Epithelial cell of esophagus (primary cell): ENCODE results near the gene ARHGAP33.
"Not testable (repeated sequence)": the region's sequence is repeated elsewhere in the genome, so short reads cannot be mapped to it uniquely, and the experiment has no call there.

Experiments
- DNase-seq: peaks from one replicate; pipeline ENCODE4 v3.0.0; 2010; ENCODE audit warnings: low read depth
- H3K4me3 ChIP-seq: 2 replicates; pipeline ENCODE4 v1.5.1; 2011; ENCODE audit warnings: mild to moderate bottlenecking, low read length, control low read depth
- TF ChIP-seq, protein P1 (sequence below): IDR thresholded peaks from 2 replicates; pipeline ENCODE4 v1.5.1; 2011; ENCODE audit warnings: low read depth, mild to moderate bottlenecking, low read length, control low read depth, inconsistent platforms; ENCODE audit not compliant: insufficient read depth; ENCODE audit errors: missing control alignments

The ARHGAP33 gene

DNA sequence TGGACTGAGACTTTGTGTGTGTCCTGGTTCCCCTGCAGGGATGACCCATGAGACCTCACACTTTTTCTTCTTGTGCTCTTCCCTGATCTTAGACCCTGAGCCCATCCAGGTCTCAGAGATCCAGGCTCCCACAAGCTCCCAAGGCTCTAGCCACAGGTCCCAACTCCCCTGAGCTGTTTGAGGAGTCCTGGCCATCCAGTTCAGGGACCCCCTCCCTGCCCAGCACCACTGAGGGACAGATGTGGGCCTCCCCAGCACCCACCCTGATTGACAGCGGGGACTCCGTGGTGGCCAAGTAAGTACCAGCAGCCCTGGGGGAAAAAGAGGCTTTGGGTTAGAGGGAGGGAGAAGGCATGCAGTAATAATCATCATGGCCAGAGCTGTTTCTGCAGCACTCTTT, 15.7 kb upstream of the ARHGAP33 start:
- TF ChIP-seq, protein P1, sequence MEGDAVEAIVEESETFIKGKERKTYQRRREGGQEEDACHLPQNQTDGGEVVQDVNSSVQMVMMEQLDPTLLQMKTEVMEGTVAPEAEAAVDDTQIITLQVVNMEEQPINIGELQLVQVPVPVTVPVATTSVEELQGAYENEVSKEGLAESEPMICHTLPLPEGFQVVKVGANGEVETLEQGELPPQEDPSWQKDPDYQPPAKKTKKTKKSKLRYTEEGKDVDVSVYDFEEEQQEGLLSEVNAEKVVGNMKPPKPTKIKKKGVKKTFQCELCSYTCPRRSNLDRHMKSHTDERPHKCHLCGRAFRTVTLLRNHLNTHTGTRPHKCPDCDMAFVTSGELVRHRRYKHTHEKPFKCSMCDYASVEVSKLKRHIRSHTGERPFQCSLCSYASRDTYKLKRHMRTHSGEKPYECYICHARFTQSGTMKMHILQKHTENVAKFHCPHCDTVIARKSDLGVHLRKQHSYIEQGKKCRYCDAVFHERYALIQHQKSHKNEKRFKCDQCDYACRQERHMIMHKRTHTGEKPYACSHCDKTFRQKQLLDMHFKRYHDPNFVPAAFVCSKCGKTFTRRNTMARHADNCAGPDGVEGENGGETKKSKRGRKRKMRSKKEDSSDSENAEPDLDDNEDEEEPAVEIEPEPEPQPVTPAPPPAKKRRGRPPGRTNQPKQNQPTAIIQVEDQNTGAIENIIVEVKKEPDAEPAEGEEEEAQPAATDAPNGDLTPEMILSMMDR = no peak
- no peak for DNase-seq
- no peak overlapping the region for H3K4me3 ChIP-seq

DNA sequence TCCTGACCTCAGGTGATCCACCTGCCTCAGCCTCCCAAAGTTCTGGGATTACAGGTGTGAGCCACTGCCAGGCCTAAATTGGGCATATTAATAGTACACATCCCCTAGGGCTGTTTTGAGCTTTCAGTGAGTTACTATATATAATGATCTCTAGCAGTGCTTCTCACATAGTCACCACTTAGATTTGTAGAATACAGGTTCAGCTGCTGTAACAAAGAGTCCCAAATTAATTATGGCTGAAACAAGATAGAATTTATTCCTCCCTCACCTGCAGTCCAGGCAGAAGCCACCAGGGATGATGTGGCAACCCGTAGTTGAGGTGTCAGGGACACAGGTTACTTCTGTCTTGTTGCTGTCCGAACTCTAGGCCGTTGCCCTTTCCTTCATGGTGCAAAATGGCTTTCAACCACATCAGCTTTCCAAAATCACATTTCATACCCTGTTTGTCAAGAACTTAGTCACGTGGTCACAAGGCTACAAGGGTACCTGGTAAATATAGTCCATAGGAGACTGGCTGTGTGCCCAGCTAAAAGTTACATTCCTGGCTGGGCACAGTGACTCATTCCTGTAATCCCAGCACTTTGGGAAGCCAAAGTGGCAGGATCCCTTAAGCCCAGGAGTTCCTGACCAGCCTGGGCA, 14.5 kb upstream of the ARHGAP33 start:
- H3K4me3 ChIP-seq = no peak overlapping the region
- TF ChIP-seq, protein P1 = no peak
- DNase-seq = no peak

DNA sequence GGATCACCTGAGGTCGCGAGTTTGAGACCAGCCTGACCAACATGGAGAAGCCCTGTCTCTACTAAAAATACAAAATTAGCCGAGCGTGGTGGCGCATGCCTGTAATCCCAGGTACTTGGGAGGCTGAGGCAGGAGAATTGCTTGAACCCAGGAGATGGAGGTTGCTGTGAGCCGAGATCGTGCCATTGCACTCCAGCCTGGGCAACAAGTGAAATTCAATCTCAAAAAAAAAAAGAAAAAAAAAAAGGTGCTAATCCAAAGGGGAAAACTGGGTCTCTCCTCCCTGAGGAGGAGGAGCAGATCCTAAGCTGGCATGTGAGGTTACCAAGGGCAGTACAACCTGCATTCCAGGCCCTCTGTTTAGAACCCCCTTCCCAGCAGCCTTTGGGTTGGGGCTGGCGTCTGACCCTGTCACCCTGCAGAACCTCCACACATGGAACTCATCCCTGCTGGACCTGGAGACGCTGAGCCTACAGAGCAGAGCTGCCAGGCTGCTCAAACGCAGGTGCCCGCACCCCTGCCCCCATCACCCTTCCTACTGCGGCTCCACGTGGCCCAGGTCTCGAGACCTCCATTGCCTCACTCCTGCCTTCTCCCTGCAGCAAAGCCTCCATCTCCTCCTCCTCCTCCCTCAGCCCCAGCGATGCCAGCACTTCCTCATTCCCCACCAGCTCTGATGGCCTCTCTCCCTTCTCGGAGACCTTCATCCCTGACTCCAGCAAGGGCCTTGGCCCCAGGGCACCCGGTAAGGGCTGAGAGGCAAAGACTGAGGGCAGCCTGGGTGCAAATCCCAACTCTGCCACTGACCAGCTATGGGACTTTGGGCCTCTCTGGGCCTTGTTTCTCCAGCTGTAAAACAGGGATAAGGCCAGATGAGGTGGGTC, 10.7 kb upstream of the ARHGAP33 start:
- TF ChIP-seq, protein P1 = no peak
- DNase-seq = no peak
- no peak overlapping the region for H3K4me3 ChIP-seq

DNA sequence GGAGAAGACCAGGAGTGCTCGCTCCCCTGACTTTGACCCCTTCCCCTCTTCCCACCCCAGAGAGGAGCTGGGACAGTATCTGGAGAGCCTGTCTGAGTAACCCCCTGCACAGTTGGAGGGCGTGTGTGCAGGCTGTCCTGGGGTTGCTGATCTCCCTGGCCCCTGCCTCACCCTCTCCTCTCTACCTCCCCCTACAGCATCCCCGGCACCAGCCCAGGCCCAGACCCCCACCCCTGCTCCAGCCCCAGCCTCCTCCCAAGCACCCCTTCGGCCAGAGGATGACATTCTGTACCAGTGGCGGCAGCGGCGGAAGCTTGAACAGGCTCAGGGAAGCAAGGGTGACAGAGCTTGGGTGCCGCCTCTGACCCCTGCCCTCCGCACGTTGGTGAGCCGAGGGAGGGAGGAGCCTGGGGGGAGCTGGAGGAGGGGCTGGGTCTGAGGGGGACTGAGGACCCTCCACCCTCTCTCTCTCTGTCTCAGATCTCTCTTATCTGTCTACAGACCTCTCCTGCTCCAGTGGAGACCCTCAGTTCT, 8.7 kb upstream of the ARHGAP33 start:
- DNase-seq = no peak
- TF ChIP-seq, protein P1 = no peak
- no peak overlapping the region for H3K4me3 ChIP-seq

DNA sequence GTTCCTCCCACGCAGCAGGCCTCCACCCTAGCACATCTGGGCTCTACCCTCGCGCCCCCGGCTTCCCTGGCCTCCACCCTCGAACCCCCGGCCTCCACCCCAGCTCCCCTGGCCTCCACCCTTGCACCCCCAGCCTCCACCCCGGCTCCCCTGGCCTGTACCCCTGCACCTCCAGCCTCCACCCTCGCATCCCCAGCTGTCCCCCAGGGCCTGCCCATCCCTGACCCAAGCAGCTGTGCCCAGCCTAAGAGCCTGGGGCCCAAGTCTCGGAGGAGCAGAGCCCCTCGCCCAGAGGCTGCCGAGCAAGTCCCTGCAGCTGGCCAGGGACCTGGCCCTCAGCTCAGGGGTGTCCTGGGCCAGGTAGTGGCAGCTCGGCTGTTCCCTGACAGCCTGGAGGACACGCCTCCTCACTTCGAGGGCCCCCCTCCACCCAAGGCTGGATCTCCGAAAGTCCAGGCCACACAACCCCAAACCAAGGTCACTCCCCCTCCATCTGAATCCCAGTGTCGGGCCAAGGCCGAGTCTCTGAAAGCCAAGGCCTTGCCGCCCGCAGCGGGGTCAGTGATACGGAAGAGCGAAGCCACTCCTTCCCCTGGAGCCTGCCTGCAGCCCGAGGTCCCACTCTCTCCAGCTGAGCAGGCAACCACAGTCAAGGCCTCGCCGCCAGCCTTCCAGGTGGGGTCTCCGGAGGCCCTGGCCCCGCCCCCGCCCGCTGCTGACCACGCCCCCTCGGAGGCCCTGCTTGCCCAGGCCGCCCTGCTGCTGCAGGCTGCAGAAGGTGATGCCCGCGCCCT, 7.9 kb upstream of the ARHGAP33 start:
- DNase-seq = no peak
- TF ChIP-seq, protein P1 = no peak
- H3K4me3 ChIP-seq = no peak overlapping the region

DNA sequence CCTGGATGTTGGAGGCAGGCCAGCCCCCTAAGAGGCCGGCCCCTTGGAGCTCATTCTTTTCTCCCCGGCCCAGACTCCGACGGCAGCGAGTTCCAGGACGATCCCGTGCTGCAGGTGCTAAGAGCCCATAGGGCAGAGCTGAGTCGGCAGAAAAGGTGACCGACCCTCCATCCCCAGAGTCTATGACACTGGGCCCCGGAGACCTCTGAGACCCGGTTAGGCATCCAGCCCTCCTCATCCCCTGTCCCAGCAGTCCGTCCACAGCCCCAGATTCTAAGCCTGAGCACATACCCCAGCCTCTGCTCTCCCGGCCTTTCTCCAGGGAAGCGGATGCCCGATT, 7.3 kb upstream of the ARHGAP33 start:
- no peak overlapping the region for H3K4me3 ChIP-seq
- TF ChIP-seq, protein P1 = no peak
- no peak for DNase-seq

DNA sequence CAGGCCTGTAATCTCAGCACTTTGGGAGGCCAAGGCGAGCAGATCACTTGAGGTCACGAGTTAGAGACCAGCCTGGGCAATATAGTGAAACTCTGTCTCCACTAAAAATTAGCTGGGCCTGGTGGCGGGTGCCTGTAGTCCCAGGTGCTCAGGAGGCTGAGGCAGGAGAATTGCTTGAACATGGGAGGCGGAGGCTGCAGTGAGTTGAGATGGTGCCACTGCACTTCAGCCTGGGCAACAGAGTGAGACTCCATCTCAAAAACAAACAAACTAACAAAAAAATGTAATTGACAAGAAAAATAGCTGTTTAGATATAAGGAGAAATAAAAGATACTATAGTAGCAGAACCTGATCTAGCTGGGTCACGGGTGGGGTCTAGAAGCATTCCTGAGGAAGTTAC, 3.0 kb upstream of the ARHGAP33 start:
- not testable (repeated sequence) for DNase-seq, H3K4me3 ChIP-seq
